ENCODE data around the gene ADGRF3. TPM values are rescaled to one million over a fixed set of nuclear protein-coding genes. Genes with fewer than 3 reads are reported as not detected.

The ADGRF3 gene
- total RNA-seq, 1 experiment from 2014 or later: not detected

GRCh38 chr2:26387189-26387588, 40.6 kb upstream of the ADGRF3 start:
- BruUV-seq (replicated peaks): no TSS peak
- no peak overlapping the region for H3K4me2 ChIP-seq (ENCODE audit: low read length)
- H3K4me3 ChIP-seq (replicated peaks in 1 of 2; ENCODE audit: low read depth in 1 of 2, low read length in 2 of 2): no peak overlapping the region
- H3K27ac ChIP-seq (ENCODE audit: low read depth, low read length): no peak overlapping the region
- intact Hi-C loops (cut with micrococcal nuclease): no loop called here
- RAD21 ChIA-PET (ENCODE audit: low non-redundant PET in 1 of 2, low total read pairs in 2 of 2, uncharacterized antibody in 2 of 2, unreplicated experiment in 2 of 2): no interaction called here
- DNase-seq (ENCODE audit: low read depth, low spot score) (no peak), ATAC-seq (no peak)
- no peaks in the 10 kb centered on the region for H3K27me3 ChIP-seq (ENCODE audit: insufficient read depth, low read length)
- POLR2A ChIA-PET: no interaction called here
- H3K79me2 ChIP-seq (ENCODE audit: insufficient read depth, low read length): no peaks in the 10 kb centered on the region
- H3K9me2 ChIP-seq (ENCODE audit: insufficient read depth): no peaks in the 10 kb centered on the region
- H3K4me1 ChIP-seq (ENCODE audit: control insufficient read depth in 1 of 2, insufficient read depth in 2 of 2, low read length in 2 of 2): no peaks in the 10 kb centered on the region
- CTCF ChIA-PET: no interaction called here
- H3K36me3 ChIP-seq (ENCODE audit: control insufficient read depth in 1 of 2, insufficient read depth in 2 of 2, low read length in 2 of 2): peaks cover 22% of the 10 kb centered on the region in 2 experiments
- no peak overlapping the region for H3K9ac ChIP-seq (ENCODE audit: low read length)
- no peak for TF ChIP-seq POLR2A (IDR thresholded peaks at IDR 0.05; ENCODE audit: borderline replicate concordance, extremely low read depth, insufficient read depth, insufficient read length)
- TF ChIP-seq ZBTB33 (IDR thresholded peaks at IDR 0.05; ENCODE audit: extremely low read depth, insufficient replicate concordance, low read length): no peak
- TF ChIP-seq, protein P1, sequence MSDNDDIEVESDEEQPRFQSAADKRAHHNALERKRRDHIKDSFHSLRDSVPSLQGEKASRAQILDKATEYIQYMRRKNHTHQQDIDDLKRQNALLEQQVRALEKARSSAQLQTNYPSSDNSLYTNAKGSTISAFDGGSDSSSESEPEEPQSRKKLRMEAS (IDR thresholded peaks at IDR 0.05): no peak
- no peak for TF ChIP-seq ZNF274 (IDR thresholded peaks at IDR 0.05; ENCODE audit: low read depth, low read length)
- H4K20me1 ChIP-seq (ENCODE audit: insufficient read depth): no peaks in the 10 kb centered on the region
- no peaks in the 10 kb centered on the region for H3K9me3 ChIP-seq (ENCODE audit: control insufficient read depth in 1 of 2, insufficient read depth in 1 of 2, low read depth in 1 of 2, low read length in 2 of 2)
- H2AFZ ChIP-seq (ENCODE audit: low read depth, low read length, poor library complexity, severe bottlenecking): no peak overlapping the region

DNA sequence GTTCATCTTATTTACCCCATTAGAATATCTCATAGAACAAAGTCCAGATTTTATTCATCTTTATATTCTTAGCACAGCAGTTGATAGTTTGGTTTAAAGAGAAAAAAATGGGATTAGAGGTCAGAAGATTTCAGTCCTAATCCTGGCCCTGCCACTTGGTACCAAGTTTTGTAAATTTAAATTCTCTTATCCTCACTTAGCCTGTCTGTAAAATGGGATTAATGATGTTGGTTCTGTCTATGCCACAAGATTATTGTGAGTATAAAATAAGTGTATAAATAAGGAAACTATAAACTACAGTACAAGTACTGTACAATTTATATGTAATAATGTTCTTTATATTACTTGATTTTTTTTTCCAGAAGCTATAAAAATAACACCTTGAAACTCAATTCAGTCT, 38.0 kb upstream of the ADGRF3 start:
- peaks cover 10% of the 10 kb centered on the region; the same call in 1 of the 2 replicates for H3K79me2 ChIP-seq (ENCODE audit: insufficient read depth, low read length)
- H3K36me3 ChIP-seq (ENCODE audit: control insufficient read depth in 1 of 2, insufficient read depth in 2 of 2, low read length in 2 of 2): peaks cover 17 to 30% of the 10 kb centered on the region in 2 experiments
- POLR2A ChIA-PET: no interaction called here
- no peaks in the 10 kb centered on the region for H3K9me2 ChIP-seq (ENCODE audit: insufficient read depth)
- no peaks in the 10 kb centered on the region for H3K9me3 ChIP-seq (ENCODE audit: control insufficient read depth in 1 of 2, insufficient read depth in 1 of 2, low read depth in 1 of 2, low read length in 2 of 2)
- CTCF ChIA-PET: no interaction called here
- DNase-seq (ENCODE audit: low read depth, low spot score) (no peak), ATAC-seq (no peak)
- no TSS peak for BruUV-seq (replicated peaks)
- intact Hi-C loops (cut with micrococcal nuclease): no loop called here
- no peak overlapping the region for H3K4me3 ChIP-seq (replicated peaks in 1 of 2; ENCODE audit: low read depth in 1 of 2, low read length in 2 of 2)
- no peak overlapping the region for H2AFZ ChIP-seq (ENCODE audit: low read depth, low read length, poor library complexity, severe bottlenecking)
- no peak overlapping the region for H3K4me2 ChIP-seq (ENCODE audit: low read length)
- no peaks in the 10 kb centered on the region for H3K27me3 ChIP-seq (ENCODE audit: insufficient read depth, low read length)
- no peak overlapping the region for H3K9ac ChIP-seq (ENCODE audit: low read length)
- H3K27ac ChIP-seq (ENCODE audit: low read depth, low read length): no peak overlapping the region
- no peaks in the 10 kb centered on the region for H3K4me1 ChIP-seq (ENCODE audit: control insufficient read depth in 1 of 2, insufficient read depth in 2 of 2, low read length in 2 of 2)
- 0 out of 2 replicates have a peak, but pooled peaks cover 3% of the 10 kb centered on the region for H4K20me1 ChIP-seq (ENCODE audit: insufficient read depth)
- RAD21 ChIA-PET (ENCODE audit: low non-redundant PET in 1 of 2, low total read pairs in 2 of 2, uncharacterized antibody in 2 of 2, unreplicated experiment in 2 of 2): no interaction called here
- TF ChIP-seq YY1 (IDR thresholded peaks at IDR 0.05; ENCODE audit: extremely low read depth, insufficient replicate concordance, low read depth, low read length) (no peak), SIN3A (IDR thresholded peaks at IDR 0.05; ENCODE audit: low read depth) (no peak), TCF7L2 (IDR thresholded peaks at IDR 0.05; ENCODE audit: borderline replicate concordance, extremely low read depth, insufficient read depth, insufficient read length) (no peak), POLR2AphosphoS5 (IDR thresholded peaks at IDR 0.05; ENCODE audit: low read depth, low read length) (no peak), ZBTB33 (IDR thresholded peaks at IDR 0.05; ENCODE audit: extremely low read depth, insufficient replicate concordance, low read length) (no peak), SP1 (IDR thresholded peaks at IDR 0.05; ENCODE audit: low read depth) (no peak), SRF (IDR thresholded peaks at IDR 0.05; ENCODE audit: low read depth) (no peak), EGR1 (IDR thresholded peaks at IDR 0.05; ENCODE audit: low read depth) (no peak), JUND (IDR thresholded peaks at IDR 0.05) (no peak), ZNF274 (IDR thresholded peaks at IDR 0.05; ENCODE audit: low read depth, low read length) (no peak), EZH2phosphoT487 (IDR thresholded peaks at IDR 0.05; ENCODE audit: borderline replicate concordance) (no peak), CEBPB (IDR thresholded peaks at IDR 0.05; ENCODE audit: low read depth) (no peak), RAD21 (IDR thresholded peaks at IDR 0.05; ENCODE audit: low read depth) (no peak), FOSL1 (IDR thresholded peaks at IDR 0.05; ENCODE audit: low read depth) (no peak)
- TF ChIP-seq, protein P1 (IDR thresholded peaks at IDR 0.05): no peak
